Stimulated activated CD4-positive, alpha-beta T cell treated with anti-CD3 and anti-CD28 coated beads, Interleukin-1b, Interleukin-23, amount 100 ng/mL, for 4 hours (primary cell): Measurements from ENCODE around the gene RSPH3.
A peak's percentile ranks its signal among the peaks of the same experiment; 100 is the strongest.
"Not testable (repeated sequence)": the region's sequence is repeated elsewhere in the genome, so short reads cannot be mapped to it uniquely, and the experiment has no call there.

Source experiments
- DNase-seq, 2 donors: peaks; one replicate each; pipeline ENCODE4 v3.0.0-alpha.2; 2020; ENCODE audit warnings: low read depth in 2 of 2

RSPH3 gene

DNA sequence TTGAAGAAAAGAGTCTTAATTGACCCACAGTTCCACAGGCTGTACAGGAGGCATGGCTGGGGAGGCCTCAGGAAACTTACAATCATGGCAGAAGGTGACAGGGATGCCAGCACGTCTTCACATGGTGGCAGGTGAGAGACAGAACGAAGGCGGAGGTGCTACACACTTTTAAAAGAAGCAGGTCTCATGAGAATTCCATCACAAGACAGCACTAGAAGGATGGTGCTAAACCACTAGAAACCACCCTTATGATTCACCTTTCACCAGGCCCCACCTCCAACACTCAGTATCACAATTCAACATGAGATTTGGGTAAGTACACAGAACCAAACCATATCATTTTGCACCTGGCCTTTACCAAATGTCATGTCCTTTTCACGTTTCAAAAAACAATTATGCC is 23.9 kb upstream of the RSPH3 start:
- no peak for DNase-seq

DNA sequence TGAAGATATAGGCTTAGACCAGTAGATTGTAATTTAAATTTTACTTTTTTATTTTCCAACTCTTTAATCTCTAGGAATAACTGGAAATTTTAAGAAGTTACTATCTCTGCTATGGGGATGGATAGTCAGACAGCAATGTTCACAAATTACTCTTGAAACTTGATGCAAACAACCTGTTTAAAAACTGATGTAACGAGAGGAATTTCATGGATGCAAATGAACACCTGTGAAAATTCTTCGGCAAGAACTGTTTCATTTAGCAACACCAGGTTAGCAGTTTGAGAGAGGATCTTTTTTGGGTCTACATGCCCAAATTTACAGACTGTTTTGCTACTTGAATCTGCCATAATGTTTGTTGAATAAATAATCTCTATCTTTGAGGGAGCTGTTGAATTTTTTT is 20.0 kb upstream of the RSPH3 start:
- DNase-seq = no peak

DNA sequence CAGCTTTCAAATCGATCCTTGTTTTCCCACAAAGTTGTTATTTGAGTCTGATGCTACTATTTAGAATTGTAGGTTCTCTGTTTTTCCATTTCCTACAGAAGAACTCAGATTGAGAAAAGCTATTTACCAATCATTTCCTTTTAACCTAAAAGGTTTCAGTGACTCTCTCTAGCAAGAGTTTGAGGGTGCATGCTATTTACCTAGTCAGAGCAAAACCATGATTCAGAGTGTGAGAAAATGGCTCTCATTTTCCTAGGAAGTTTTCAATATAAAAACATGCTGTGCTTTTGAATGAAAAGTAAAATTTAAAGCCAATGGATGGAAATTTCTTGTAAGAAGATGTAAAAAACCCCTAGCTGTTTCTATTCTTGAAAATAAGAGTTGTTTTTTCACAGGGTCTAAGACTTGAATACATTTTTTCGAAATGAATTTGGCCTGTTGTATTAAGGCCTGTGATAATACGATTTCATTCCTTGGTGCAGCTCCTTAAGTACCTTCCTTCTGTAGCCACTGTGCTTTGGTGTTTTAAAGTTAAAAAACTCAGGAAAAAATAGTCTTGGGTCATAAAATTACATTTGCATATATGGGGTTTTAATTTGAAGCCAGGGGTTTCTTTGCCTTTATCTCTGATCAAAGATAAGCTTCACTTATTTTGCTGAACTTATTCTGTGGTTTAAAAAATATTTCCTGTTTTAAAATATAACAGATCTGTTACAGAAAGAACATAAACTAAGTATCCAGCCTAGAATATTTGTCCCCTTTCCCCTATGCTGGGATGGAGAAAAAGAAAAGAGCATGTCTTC is 18.0 kb upstream of the RSPH3 start:
- DNase-seq = no peak

DNA sequence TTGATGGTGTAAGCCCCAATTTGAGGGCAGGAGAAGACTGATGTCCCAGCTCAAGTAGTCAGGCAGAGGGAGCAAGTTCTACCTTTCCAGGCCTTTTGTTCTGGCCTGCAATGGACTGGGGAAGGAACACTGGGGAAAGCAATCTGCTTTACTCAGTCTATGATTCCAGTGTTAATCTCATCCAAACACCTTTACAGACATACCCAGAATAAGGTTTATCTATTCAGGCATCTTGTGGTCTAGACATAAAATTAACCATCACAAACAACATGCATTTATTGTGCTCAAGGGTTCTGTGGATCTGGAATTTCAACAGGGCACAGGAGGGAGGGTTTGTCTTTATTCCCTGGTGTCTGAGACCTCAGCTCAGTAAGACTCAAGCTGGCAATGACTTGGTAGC is 14.4 kb upstream of the RSPH3 start:
- DNase-seq = no peak

DNA sequence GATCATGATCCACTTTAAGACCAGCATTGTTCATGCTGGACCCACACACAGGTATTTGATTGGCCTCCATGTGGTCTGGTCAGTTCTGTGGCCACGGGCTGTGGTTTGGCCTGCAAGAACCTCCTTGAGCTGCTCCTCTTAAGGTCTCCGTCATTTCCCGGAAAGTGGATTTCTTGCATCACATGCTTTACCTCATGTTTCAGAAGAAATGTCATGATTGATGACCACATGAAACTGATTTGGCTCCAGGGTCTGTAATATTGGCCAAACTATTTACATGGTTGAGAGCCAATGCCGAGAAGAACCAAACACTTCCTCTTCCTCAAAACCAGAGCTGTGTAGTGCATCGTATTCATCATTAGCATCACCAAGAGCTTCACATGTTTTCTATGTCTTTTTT is 13.2 kb upstream of the RSPH3 start:
- DNase-seq = no peak

DNA sequence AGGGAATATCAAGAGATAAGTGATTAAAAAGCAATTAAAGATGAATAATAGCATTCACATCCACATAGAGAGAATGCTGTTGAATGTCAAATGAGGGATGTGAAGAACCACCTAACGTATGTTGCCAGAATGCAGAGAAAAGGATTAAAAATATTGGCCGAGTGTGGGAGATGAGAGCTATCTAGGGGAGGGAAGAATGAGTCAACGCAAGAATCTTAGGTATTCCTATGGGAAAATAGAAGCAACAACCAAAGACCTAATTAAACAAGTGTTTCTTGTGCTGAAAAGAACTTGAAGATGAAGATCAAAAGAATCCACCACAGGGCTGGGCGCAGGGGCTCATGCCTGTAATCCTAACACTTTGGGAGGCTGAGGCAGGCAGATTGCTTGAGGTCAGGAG is 12.2 kb upstream of the RSPH3 start:
- no peak for DNase-seq

DNA sequence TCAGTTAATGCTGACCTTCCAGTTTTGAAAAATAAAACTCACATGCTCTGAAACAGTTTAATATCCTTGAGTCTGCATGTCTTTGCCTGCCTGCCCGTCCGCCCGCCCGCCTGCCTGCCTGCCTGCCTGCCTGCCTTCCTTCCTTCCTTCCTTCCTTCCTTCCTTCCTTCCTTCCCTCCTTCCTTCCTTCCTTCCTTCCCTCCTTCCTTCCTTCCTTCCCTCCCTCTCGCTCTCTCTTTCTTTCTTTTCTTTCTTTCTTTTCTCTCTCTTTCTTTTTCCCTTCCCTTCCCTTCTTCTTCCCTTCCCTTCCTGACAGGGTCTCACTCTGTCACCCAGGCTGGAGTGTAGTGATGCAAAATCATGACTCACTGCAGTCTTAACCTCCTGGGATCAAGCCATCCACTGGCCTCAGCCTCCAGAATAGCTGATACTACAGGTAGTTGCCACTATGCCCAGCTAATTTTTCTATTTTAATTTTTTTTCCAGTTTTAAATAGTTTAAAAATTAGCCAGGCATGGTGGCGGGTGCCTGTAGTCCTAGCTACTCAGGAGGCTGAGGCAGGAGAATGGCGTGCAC is 10.1 kb upstream of the RSPH3 start:
- DNase-seq = not testable (repeated sequence)

DNA sequence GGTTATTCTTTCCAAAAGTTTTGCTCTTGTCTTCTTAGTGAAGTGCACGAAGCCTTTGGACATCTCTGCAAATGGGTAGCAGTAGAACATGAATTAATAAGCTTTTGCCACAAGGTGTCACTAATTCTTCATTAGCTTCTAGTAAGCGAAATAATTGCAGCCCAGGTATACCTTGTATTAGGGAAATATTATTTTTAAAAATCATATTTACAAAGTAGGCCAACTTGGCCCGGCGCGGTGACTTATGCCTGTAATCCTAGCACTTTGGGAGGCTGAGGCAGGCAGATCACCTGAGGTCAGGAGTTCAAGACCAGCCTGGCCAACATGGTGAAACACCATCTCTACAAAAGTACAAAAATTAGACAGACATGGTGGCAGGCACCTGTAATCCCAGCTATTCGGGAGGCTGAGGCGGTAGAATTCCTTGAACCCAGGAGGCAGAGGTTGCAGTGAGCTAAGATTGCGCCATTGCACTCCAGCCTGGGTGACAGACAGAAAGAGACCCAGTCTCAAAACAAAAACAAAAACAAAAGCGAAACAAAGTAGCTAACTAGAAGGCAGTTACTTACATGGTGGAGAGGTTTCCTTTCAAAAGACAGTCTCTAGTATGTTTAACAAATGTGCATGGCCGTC is 8.8 kb upstream of the RSPH3 start:
- DNase-seq = no peak

DNA sequence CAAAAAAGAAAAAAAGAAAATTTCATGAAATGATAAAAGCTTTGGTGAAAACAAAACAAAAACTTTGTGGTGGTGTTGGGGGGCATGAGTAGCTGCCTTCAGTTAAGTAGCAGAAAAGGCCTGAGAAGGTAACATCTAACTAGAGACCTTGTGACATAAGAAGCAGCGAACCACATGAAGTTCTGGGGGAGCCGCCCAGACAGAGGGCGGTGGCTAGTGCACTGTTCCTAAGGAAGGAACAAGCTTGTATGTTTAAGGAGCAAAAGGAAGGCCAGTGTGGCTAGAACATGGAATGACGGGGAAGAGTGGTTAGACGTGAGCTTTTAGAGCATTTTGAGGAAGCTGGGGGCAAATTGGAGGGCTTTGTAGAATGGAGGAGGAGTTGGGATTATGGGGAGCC is 7.5 kb upstream of the RSPH3 start:
- no peak for DNase-seq

DNA sequence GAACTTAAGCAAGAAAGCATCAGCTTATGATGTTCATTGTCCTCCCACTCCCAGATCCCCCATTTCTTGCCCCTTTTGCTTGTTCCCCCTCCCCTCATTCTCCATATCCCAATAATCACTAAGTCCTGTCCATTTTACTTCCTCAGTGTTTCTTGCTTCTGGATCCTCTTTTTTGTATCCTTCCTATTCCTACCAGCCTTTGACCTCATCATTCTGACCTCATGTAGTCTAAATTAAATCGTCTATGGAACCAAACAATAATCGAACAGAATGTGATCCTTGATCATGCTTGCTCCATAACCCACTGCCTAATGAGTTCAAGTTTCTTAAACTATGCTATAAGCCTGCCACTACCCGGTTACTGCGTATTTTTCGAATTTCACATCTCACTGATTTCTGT is 5.4 kb upstream of the RSPH3 start:
- no peak for DNase-seq

DNA sequence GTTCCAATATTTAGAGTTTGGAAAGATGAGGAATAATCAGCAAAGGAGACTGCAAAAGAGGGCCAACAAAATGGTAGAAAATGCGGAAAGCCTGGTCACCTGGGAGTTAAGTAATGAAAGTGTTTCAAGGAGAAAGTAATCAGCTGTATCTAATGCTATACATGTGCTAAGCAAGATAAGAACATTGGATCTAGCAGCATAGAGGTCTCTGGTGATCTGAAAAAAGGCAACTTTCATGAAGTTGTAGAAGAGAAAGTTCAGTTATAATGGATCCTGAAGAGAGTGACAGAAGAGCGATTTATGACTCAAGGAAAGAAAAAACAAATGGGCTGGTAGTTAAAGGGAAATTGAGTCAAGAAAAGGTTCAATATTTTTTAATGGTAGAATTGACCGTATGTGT is 4.6 kb upstream of the RSPH3 start:
- DNase-seq = no peak

DNA sequence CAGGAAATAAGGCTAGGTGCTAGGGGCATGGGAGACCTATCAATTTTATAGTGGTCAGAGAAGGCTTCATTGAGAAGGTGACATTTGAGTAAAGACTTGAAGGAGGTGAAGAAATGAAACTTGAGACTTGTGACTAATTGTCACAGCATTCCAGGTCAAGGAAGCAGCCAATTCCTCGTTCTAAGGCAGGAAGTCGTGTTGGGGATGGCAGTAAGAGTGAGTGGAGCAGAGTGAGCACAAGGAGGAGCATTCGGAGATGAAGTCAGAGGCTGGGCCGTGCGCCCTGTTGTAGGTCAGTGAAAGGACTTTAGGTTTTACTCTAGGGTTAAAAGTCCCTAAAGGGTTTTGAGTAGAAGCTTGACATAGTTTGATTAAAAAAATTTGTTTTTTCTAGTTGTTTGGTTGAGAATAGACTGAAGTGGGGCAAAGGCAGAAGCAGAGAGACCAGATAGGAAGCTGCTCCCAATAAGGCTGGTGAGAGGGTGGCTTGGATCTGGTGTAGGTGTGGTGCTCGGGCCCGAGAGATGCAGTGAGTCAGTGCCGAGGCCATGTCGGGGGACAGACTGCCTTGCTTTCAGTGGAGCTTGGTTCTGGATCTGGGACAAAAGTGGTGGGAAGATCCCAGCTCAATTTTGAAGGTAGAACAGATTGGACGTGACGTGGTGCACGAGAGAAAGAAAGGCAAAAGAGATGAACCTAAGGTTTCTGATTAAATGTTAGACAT is 2.6 kb upstream of the RSPH3 start:
- DNase-seq = no peak

DNA sequence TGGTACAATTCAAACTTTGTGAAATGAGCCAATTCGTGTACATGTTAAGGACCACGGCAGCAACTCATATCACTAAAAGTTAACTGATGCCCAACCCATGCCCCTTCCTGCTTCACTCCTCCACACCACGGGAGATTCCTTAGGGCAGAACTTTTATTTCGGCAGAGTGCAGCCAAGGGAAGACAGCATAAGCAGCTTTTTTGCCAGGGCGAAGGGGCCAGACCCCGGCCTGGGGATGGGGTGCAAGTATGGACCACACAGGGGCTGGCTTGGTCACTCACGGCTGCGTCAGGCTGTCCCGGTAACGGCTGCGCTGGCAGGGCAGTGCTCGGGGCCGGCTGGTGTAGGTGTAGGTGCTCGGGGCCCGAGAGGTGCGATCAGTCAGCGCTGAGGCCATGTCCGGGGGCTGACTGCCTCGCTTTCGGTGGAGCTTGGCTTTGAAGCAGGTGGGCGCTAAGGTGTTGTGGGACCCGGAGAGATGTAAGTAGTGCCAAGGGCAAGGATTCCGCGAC is 792 bp downstream of the RSPH3 start:
- DNase-seq = peak in 1 of 2 donors; percentile 7

DNA sequence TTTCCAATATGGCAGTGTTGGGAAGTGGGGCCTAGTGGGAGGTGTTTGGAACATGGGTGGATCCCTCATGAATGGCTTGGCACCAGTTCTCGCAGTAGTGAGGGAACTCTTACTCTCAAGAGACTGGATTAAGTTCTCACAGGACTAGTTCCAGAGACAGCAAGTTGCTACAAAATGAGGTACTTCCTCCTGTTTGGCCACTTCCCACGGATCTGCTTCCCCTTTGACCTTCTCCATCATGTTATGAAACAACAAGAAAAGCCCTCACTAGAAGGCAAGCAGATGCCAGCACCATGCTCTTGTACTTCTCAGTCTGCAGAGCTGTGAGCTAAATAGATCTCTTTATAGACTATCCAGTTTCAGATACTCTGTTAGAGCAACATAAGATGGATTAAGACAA is 3.1 kb downstream of the RSPH3 start:
- DNase-seq = no peak

DNA sequence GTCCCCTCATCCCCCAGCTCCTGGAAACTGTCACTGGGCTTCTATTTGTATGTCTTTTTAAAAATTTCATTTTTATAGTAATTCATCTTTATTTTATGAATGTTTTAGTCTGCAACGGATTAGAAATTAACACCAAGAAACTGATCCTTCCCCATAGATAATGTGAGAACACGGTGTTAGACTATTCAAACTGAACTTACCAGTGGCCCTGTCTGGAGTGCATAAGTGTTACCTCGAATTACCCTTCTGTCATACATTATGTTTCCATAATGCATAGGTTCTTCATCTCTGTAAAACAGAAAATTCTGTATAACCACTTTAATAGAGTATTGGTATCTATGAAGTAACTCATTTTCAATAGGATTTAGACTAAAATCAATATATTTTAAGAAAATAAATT is 6.4 kb downstream of the RSPH3 start:
- no peak for DNase-seq

DNA sequence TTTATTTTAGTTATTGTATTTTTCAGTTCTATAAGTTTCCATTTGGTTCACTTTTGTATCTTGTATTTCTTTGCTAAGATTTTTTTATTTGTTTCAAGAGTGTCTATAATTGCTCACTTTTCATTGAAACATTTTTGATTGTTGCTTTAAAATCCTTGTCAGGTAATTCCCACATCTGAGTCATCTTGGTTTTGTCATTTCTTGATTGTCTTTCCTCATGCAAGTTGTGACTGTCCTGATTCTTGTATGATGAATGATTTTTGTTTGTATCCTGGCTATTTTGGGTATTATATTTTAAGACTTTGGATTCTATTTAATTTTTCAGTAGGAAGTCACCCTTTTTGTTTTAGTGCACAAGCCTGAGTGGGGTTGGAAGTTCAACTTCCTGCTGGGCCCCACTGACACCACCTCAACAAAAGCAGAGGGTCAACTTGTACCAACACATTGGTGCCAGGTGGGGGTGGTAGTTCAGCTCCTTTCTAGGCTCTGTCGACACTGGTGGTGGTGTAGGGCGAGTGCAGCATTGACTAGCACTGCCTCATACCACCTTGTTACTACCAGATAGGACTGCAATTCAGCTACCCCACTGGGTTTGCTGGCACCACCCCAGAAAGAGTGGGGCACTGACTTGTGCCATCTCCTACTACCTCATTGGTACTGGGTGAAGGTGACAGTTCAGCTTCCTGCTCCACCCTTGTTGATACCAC is 8.8 kb downstream of the RSPH3 start:
- DNase-seq = no peak

DNA sequence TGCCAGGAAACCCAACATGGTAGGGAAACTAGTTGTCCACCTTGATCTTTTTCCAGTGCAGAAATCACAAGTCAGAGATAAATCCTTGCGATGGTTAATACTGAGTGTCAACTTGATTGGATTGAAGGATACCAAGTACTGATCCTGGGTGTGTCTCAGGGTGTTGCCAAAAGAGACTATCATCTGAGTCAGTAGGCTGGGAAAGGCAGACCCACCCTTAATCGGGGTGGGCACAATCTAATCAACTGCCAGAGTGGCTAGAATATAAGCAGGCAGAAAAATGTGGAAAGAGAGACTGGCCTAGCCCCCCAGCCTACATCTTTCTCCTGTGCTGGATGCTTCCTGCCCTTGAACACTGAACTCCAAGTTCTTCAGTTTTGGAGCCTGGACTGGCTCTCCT is 10.3 kb downstream of the RSPH3 start:
- DNase-seq = not testable (repeated sequence)

DNA sequence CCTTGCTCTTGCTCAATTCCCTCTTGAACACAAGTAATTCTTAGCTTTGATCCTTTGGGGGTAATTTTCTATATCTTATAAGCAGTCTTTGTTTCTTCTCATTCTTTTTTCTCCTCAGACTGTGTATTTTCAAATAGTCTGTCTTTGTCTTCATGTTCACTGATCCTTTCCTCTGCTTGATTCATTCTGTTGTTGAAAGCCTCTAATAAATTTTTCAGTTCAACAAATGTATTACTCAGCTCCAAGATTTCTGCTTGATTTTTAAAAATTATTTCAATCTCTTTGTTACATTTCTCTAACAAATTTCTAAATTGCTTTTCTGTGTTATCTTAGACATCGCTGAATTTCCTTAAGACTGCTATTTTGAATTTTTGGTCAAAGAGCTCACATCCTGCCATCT is 11.5 kb downstream of the RSPH3 start:
- DNase-seq = no peak

DNA sequence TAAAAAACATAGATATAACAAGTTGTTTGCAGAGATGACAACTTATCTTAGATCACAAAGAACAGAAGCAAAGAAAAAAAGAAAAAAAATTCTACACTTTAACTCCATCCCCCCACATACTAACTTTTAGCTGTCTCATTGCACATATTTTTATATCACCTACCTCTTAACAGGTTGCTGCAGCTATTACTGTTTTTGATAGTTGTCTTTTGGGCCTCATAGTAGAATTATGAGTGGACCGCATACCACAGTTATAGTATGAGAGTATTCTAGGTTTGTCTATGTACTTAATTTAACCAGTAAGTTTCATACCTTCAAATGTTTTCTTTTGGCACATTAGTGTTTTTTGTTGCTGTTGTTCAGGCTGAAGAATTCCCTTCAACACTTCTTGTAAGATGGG is 12.3 kb downstream of the RSPH3 start:
- no peak for DNase-seq

DNA sequence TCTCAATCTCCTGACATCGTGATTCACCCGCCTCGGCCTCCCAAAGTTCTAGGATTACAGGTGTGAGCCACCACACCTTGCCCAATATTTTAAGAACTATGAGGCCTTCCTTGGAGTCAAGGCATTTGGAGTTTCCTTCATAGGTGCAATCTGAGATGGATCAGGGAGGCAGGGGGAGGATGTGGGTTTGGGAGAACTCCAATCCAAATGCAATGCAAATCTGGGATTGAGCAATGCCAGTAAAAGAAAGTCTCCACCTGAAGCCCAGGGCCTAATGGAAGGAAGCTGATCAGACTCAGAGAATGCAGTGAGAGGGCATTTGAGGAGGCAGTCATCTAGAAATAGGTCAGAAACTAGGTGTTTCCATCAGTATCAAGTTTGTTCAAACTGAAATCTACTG is 21.2 kb downstream of the RSPH3 start:
- no peak for DNase-seq

DNA sequence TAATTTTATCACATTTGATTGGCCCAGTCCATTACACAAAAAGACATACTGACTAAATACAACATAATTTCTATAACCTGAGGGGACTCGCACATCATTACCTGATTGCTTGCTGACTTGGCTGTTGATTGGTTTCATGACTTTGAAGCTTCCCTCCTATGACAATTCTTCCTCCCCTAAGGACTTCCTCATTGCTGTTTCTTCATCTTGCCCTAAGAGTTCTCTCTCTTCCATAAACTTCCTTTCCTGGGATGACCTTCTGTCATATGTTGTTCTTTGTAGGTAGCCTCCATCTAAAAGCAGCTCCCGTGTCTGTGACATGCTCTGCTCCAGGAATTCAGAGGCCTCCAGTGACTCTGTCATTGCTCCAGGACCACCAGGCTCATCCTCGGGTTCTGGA is 22.6 kb downstream of the RSPH3 start:
- no peak for DNase-seq
